Spleen (tissue), 7 donors: Measurements from ENCODE around the gene SETSIP.

ENCODE experiments used
- CTCF ChIP-seq, 11 experiments: fragments of 200-600 bp in 7 of 11; fragments of 450-650 bp in 4 of 11; sonication (generic) in 4 of 11; IDR thresholded peaks in 8 of 11; conservative IDR thresholded peaks in 3 of 11; 1 replicate in 7 of 11; 2 replicates in 4 of 11; pipeline versions ENCODE4 v1.4.0 to v1.8.0; 2016 to 2021; ENCODE audit warnings: antibody characterized with exemption in 11 of 11, inconsistent platforms in 4 of 11, mild to moderate bottlenecking in 1 of 11
- POLR2AphosphoS5 ChIP-seq, 3 donors: sonication (generic); formaldehyde crosslinking; IDR thresholded peaks; one replicate each; pipeline ENCODE4 v1.5.1; 2017; ENCODE audit warnings: antibody characterized with exemption in 3 of 3
- donor health status: DM: no; HTN: no; CAD: no; lungs with moderate emphysema.
- donor health status: DM: no; HTN: no; CAD: no.
- donor health status: DM: no; HTN: no; CAD: no.

GRCh38 chr1:92070892-92071291 is 4.3 kb downstream of the SETSIP start:
- TF ChIP-seq CTCF (IDR thresholded peaks at IDR 0.05 in 8 of 11, conservative IDR thresholded peaks at IDR 0.05 in 3 of 11) (no peak), POLR2AphosphoS5 (IDR thresholded peaks at IDR 0.05) (no peak)
